Transverse colon (tissue), 4 donors: ENCODE results near the gene REC8.

ENCODE experiments used
- EP300 ChIP-seq: sonication (generic); formaldehyde crosslinking; IDR thresholded peaks from one replicate; pipeline ENCODE4 v1.6.1; 2017; ENCODE audit warnings: antibody characterized with exemption, low read depth
- POLR2A ChIP-seq: fragments of 450-650 bp; IDR thresholded peaks from one replicate; pipeline ENCODE4 v1.6.1; 2016; ENCODE audit warnings: antibody characterized with exemption, mild to moderate bottlenecking, moderate library complexity
- POLR2AphosphoS5 ChIP-seq, 3 donors: sonication (generic); formaldehyde crosslinking; IDR thresholded peaks; one replicate each; pipeline ENCODE4 v1.6.1; 2016; ENCODE audit warnings: antibody characterized with exemption in 3 of 3
- TF ChIP-seq, protein P1 (sequence below), 5 experiments: fragments of 200-600 bp in 3 of 5; fragments of 450-650 bp in 2 of 5; sonication (generic) in 3 of 5; IDR thresholded peaks; 1 replicate in 2 of 5; 2 replicates in 3 of 5; pipeline ENCODE4 v1.5.1; 2016 to 2017; ENCODE audit warnings: antibody characterized with exemption in 5 of 5, inconsistent platforms in 3 of 5, mild to moderate bottlenecking in 2 of 5, moderate library complexity in 1 of 5

DNA sequence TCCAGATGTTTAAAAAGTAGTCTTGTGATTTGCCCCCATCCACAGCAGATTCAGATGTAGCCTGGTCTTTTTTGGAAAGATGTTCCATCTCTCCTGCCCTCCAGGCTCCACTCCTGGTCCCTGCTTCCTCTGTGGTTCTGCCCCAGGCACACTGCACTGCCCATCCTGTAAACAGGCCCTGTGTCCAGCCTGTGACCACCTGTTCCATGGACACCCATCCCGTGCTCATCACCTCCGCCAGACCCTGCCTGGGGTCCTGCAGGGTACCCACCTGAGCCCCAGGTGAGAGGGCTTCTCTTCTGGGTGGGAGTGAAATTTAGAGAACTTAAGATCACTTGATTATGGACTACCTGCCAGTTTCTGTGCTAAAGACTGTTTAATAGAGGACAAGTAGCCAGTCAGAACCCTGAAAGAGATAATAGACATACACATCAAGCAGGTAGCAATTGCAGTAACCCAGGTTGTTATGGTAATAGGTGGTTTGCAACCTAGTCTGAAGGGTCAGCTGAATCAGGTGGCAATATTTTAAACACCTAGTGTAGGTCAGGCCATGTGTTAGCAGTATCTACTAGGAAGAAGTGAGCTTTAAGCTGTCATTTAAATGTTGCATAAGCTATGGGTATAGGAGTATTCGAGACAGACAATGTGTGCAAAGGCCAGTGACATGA, 22.4 kb upstream of the REC8 start:
- TF ChIP-seq POLR2AphosphoS5 (IDR thresholded peaks at IDR 0.05) (no peak), POLR2A (no peak), EP300 (no peak)
- TF ChIP-seq, protein P1, sequence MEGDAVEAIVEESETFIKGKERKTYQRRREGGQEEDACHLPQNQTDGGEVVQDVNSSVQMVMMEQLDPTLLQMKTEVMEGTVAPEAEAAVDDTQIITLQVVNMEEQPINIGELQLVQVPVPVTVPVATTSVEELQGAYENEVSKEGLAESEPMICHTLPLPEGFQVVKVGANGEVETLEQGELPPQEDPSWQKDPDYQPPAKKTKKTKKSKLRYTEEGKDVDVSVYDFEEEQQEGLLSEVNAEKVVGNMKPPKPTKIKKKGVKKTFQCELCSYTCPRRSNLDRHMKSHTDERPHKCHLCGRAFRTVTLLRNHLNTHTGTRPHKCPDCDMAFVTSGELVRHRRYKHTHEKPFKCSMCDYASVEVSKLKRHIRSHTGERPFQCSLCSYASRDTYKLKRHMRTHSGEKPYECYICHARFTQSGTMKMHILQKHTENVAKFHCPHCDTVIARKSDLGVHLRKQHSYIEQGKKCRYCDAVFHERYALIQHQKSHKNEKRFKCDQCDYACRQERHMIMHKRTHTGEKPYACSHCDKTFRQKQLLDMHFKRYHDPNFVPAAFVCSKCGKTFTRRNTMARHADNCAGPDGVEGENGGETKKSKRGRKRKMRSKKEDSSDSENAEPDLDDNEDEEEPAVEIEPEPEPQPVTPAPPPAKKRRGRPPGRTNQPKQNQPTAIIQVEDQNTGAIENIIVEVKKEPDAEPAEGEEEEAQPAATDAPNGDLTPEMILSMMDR (IDR thresholded peaks at IDR 0.05) = no peak
